ENCODE results near the gene RAB3IL1. TPM values are rescaled to one million over a fixed set of nuclear protein-coding genes. Genes with fewer than 3 reads are reported as not detected.

The RAB3IL1 gene
- total RNA-seq, 2 experiments from 2014 or later: 0.28 to 1.6 TPM

GRCh38 chr11:61850687-61851086 lies 66.7 kb downstream of the RAB3IL1 start:
- no peak for DNase-seq
- Mint-ChIP-seq H3K4me1 (peaks cover 6% of the 10 kb centered on the region), H3K36me3 (peaks cover 43% of the 10 kb centered on the region), H3K9me3 (no peaks in the 10 kb centered on the region), H3K27me3 (no peaks in the 10 kb centered on the region), H3K27ac (no peak overlapping the region), H3K4me3 (no peak overlapping the region)
- POLR2A ChIA-PET: no interaction called here
- no peak for ATAC-seq (ENCODE audit: low read depth)

DNA sequence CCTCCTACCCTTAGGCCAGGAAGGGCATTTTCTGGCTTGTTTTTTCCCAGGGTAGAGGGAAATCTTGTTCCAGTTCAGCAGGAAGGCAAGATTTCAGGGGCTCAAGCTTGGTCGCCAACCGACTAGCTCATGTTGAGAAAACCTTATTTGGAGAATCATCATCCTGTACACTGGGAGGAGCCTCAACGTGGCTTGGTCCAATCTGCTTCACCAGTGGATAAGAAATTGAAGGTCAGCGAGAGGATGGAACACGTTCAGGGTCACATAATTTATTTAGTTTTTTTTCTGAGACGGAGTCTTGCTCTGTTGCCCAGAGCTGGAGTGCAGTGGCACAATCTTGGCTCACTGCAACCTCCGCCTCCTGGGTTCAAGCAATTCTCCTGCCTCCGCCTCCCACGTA lies 68.7 kb downstream of the RAB3IL1 start:
- ATAC-seq (ENCODE audit: low read depth) (no peak), DNase-seq (no peak)
- peaks cover 50% of the 10 kb centered on the region for H3K36me3 Mint-ChIP-seq
- no peaks in the 10 kb centered on the region for H3K9me3 Mint-ChIP-seq
- H3K27ac Mint-ChIP-seq: no peak overlapping the region
- peaks cover 6% of the 10 kb centered on the region for H3K4me1 Mint-ChIP-seq
- no peaks in the 10 kb centered on the region for H3K27me3 Mint-ChIP-seq
- POLR2A ChIA-PET: no interaction called here
- H3K4me3 Mint-ChIP-seq: no peak overlapping the region

- Mint-ChIP-seq H3K27me3 (no peaks in the 10 kb centered on the region), H3K4me1 (peaks cover 6% of the 10 kb centered on the region), H3K36me3 (peaks cover 52% of the 10 kb centered on the region), H3K4me3 (no peak overlapping the region), H3K27ac (peak overlapping the region; percentile 30), H3K9me3 (no peaks in the 10 kb centered on the region)
- DNase-seq (no peak), ATAC-seq (ENCODE audit: low read depth) (no peak)
- POLR2A ChIA-PET: no interaction called here
Measured at GRCh38 chr11:61847914-61848581, 69.3 kb downstream of the RAB3IL1 start.

Small RNAs within 50 kb of the gene (microRNA-seq; reads per million reads assigned to microRNA genes)
- not detected for gene MIR6746

Other genes with a start within 250 kb of the RAB3IL1 start
- under 1 TPM; 0.08 to 0.14 TPM for gene DAGLA, start 237.2 kb downstream of the RAB3IL1 start, total RNA-seq
- 1 to 10 TPM; 3.4 TPM for gene MYRF, start 164.9 kb downstream of the RAB3IL1 start, total RNA-seq
- gene TMEM258, start 125.0 kb downstream of the RAB3IL1 start, total RNA-seq: 100 to 1,000 TPM; 127 to 140 TPM
- gene FEN1, start 124.7 kb downstream of the RAB3IL1 start, total RNA-seq: 10 to 100 TPM; 87.1 to 88.7 TPM
- gene FADS1, start 100.6 kb downstream of the RAB3IL1 start, total RNA-seq: 10 to 100 TPM; 53.2 to 54.7 TPM
- gene FADS2, start 89.3 kb downstream of the RAB3IL1 start, total RNA-seq: 100 to 1,000 TPM; 245 to 280 TPM
- 1 to 10 TPM; 4.7 TPM for gene FADS3, start 26.0 kb downstream of the RAB3IL1 start, total RNA-seq
- gene BEST1, start 32.8 kb upstream of the RAB3IL1 start, total RNA-seq: under 1 TPM; 0.20 to 0.30 TPM
- 100 to 1,000 TPM; 793 to 808 TPM for gene FTH1, start 50.1 kb upstream of the RAB3IL1 start, total RNA-seq
- gene INCENP, start 206.4 kb upstream of the RAB3IL1 start, total RNA-seq: 100 to 1,000 TPM; 142 to 153 TPM

Measured in activated naive CD8-positive, alpha-beta T cell treated with anti-CD3 and anti-CD28 coated beads, Interleukin-2, amount 10 ng/mL, durations not matched to agents 7 days and 5 days (primary cell).